Thyroid gland (tissue), 4 donors: ENCODE results near the gene SUMO3.

Source experiments
- POLR2A ChIP-seq, 2 donors: fragments of 450-650 bp; IDR thresholded peaks; one replicate each; pipeline ENCODE4 v1.6.1; 2017; ENCODE audit warnings: antibody characterized with exemption in 2 of 2, mild to moderate bottlenecking in 2 of 2, moderate library complexity in 1 of 2
- TF ChIP-seq, protein P1 (sequence below), 6 experiments: fragments of 200-600 bp in 3 of 6; fragments of 450-650 bp in 3 of 6; sonication (generic) in 3 of 6; IDR thresholded peaks; one replicate each; pipeline ENCODE4 v1.5.1; 2016 to 2019; ENCODE audit warnings: antibody characterized with exemption in 6 of 6, mild to moderate bottlenecking in 2 of 6, inconsistent platforms in 1 of 6, moderate library complexity in 1 of 6

DNA sequence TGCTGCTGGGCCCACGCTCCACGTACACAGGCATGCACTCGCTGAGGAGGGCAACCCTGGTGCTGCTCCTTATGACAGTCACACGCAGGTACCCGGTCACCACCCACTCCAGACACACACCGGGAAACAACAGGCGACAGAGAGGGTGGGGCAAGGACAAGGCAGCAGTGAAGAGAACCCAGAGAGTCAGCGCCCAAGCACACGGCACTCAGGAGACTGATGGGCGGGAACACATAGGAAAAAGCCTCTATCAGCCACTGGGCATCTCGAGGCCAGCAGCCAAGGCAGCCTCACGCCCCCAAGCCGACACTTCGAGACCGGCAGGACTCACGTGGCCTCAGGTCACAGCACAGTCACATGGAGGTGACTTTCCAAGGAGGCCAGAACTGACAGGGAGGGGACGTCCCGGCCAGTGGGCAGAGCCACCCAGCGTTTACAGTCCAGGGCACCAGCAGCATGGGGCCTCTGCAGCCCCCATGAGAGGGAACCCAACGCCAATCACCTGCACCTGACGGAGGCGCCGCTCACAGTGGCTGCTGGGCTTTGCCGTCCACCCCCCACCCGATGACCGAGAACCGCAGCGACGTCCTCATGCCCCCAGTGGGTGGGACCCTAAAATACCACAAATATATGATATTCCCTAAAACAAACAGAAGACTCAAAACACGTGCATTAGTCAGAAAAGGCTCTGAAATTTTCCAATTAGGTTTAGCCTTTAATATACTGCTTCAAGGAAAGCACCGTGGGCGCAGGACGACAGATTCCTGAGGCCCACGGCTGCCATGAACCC, 35.9 kb upstream of the SUMO3 start:
- TF ChIP-seq, protein P1, sequence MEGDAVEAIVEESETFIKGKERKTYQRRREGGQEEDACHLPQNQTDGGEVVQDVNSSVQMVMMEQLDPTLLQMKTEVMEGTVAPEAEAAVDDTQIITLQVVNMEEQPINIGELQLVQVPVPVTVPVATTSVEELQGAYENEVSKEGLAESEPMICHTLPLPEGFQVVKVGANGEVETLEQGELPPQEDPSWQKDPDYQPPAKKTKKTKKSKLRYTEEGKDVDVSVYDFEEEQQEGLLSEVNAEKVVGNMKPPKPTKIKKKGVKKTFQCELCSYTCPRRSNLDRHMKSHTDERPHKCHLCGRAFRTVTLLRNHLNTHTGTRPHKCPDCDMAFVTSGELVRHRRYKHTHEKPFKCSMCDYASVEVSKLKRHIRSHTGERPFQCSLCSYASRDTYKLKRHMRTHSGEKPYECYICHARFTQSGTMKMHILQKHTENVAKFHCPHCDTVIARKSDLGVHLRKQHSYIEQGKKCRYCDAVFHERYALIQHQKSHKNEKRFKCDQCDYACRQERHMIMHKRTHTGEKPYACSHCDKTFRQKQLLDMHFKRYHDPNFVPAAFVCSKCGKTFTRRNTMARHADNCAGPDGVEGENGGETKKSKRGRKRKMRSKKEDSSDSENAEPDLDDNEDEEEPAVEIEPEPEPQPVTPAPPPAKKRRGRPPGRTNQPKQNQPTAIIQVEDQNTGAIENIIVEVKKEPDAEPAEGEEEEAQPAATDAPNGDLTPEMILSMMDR (IDR thresholded peaks at IDR 0.05), result no peak
- no peak for TF ChIP-seq POLR2A (IDR thresholded peaks at IDR 0.05)
